Measurements from ENCODE around the gene SMIM29. TPM values are rescaled to one million over a fixed set of nuclear protein-coding genes. Genes with fewer than 3 reads are reported as not detected.
A peak's percentile ranks its signal among the peaks of the same experiment; 100 is the strongest.

The SMIM29 gene
- total and polyA plus RNA-seq, 2 donors (not counting 1 experiment from before 2014, with no cell fraction given) = 43.6 to 106 TPM

- H3K9ac ChIP-seq (ENCODE audit: low read length) = no peak overlapping the region
- peaks cover 0 to 2% (median 0%) of the 10 kb centered on the region in 3 donors for H3K9me3 ChIP-seq (ENCODE audit: control extremely low read depth in 1 of 3, control insufficient read depth in 2 of 3, insufficient read depth in 1 of 3, low read length in 2 of 3)
- no peak for ATAC-seq (ENCODE audit: low read depth)
- WGBS (ENCODE audit: insufficient coverage) = 80% methylated on average over 5 of the region's 15 CpGs
- intact Hi-C loops (cut with micrococcal nuclease) = no loop called here
- ChIA-PET CTCF (interaction anchor here (0.6 to 2.9 kb wide), 5 partner anchors 10 to 188 kb away, joined by 3 to 20 read pairs (median 4); partner anchors contain the start of gene HMGA1), POLR2A (interaction anchor here (0.7 to 1.5 kb wide), 2 partner anchors 10 to 17 kb away, joined by 6 to 21 read pairs; partner anchors contain the start of gene HMGA1)
- TF ChIP-seq EZH2 (IDR thresholded peaks at IDR 0.05; ENCODE audit: borderline replicate concordance, insufficient read depth, low read depth, low read length, poor library complexity, severe bottlenecking) (no peak), CTCF (IDR thresholded peaks at IDR 0.05) (no peak)
- H3K27me3 ChIP-seq (replicated peaks in 1 of 4; ENCODE audit: control extremely low read depth in 1 of 4, control insufficient read depth in 3 of 4, insufficient read depth in 4 of 4, low read length in 3 of 4) = no peaks in the 10 kb centered on the region
- peak; percentile 62 for DNase-seq
- H3K27ac ChIP-seq (ENCODE audit: low read length in 2 of 2) = peak overlapping the region; percentile 70 to 71
- H2AFZ ChIP-seq (ENCODE audit: insufficient read depth, low read depth, low read length, poor library complexity, severe bottlenecking) = no peak overlapping the region
- no peaks in the 10 kb centered on the region for H4K20me1 ChIP-seq (ENCODE audit: control insufficient read depth, insufficient read depth, low read length, poor library complexity, severe bottlenecking)
- Mint-ChIP-seq H3K4me1 (peaks cover 41% of the 10 kb centered on the region), H3K27ac (peak overlapping the region; percentile 89), H3K9me3 (ENCODE audit: insufficient read depth) (no peaks in the 10 kb centered on the region), H3K4me3 (peak overlapping the region; percentile 55), H3K27me3 (no peaks in the 10 kb centered on the region)
- H3K4me1 ChIP-seq (ENCODE audit: control insufficient read depth in 2 of 2, insufficient read depth in 2 of 2, low read length in 2 of 2) = peaks cover 30 to 38% of the 10 kb centered on the region in 2 donors
- no peaks in the 10 kb centered on the region for H3K79me2 ChIP-seq (ENCODE audit: control insufficient read depth, insufficient read depth, low read length)
- H3K36me3 ChIP-seq (replicated peaks in 1 of 2; ENCODE audit: control extremely low read depth in 1 of 2, control insufficient read depth in 1 of 2, extremely low read depth in 1 of 2, insufficient read depth in 2 of 2, low read length in 1 of 2) = no peaks in the 10 kb centered on the region
- H3K4me3 ChIP-seq (ENCODE audit: control extremely low read depth in 1 of 5, extremely low read depth in 1 of 5, insufficient read depth in 1 of 5, low read depth in 2 of 5, low read length in 4 of 5) = no peak overlapping the region
- peak overlapping the region; percentile 48 for H3K4me2 ChIP-seq (replicated peaks; ENCODE audit: low read depth, low read length, poor library complexity, severe bottlenecking)
Observed at GRCh38 chr6:34226731-34227586, 21.8 kb downstream of the SMIM29 start.

DNA sequence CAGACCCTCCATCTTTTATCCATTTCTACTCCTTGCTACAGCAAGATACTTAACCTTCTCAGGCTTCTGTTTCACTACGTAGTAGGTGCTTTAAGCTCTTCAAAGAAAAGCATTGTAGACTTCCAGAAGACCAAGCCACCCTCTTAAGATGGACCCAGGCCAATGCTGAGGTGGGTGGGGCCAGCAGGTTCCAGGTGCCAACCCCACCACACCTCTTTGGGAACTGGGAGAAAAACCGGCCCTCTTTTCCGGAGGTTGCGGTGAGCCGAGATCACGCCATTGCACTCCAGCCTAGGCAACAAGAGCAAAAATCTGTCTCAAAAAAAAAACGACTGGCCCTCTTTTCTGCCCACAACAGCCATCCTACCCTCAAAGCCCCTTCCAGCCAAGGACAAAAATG is 22.7 kb downstream of the SMIM29 start:
- H3K4me3 ChIP-seq (ENCODE audit: control extremely low read depth in 1 of 5, extremely low read depth in 1 of 5, insufficient read depth in 1 of 5, low read depth in 2 of 5, low read length in 4 of 5) = no peak overlapping the region
- H4K20me1 ChIP-seq (ENCODE audit: control insufficient read depth, insufficient read depth, low read length, poor library complexity, severe bottlenecking) = no peaks in the 10 kb centered on the region
- H3K27me3 ChIP-seq (replicated peaks in 1 of 4; ENCODE audit: control extremely low read depth in 1 of 4, control insufficient read depth in 3 of 4, insufficient read depth in 4 of 4, low read length in 3 of 4) = no peaks in the 10 kb centered on the region
- H3K79me2 ChIP-seq (ENCODE audit: control insufficient read depth, insufficient read depth, low read length) = no peaks in the 10 kb centered on the region
- H3K4me2 ChIP-seq (replicated peaks; ENCODE audit: low read depth, low read length, poor library complexity, severe bottlenecking) = no peak overlapping the region
- H2AFZ ChIP-seq (ENCODE audit: insufficient read depth, low read depth, low read length, poor library complexity, severe bottlenecking) = no peak overlapping the region
- Mint-ChIP-seq H3K27ac (peak overlapping the region; percentile 47), H3K4me1 (peaks cover 41% of the 10 kb centered on the region), H3K27me3 (no peaks in the 10 kb centered on the region), H3K4me3 (peak overlapping the region; percentile 13), H3K9me3 (ENCODE audit: insufficient read depth) (no peaks in the 10 kb centered on the region)
- H3K36me3 ChIP-seq (replicated peaks in 1 of 2; ENCODE audit: control extremely low read depth in 1 of 2, control insufficient read depth in 1 of 2, extremely low read depth in 1 of 2, insufficient read depth in 2 of 2, low read length in 1 of 2) = no peaks in the 10 kb centered on the region
- peaks cover 0 to 2% (median 0%) of the 10 kb centered on the region in 3 donors for H3K9me3 ChIP-seq (ENCODE audit: control extremely low read depth in 1 of 3, control insufficient read depth in 2 of 3, insufficient read depth in 1 of 3, low read length in 2 of 3)
- peaks cover 30 to 38% of the 10 kb centered on the region in 2 donors for H3K4me1 ChIP-seq (ENCODE audit: control insufficient read depth in 2 of 2, insufficient read depth in 2 of 2, low read length in 2 of 2)
- TF ChIP-seq EZH2 (IDR thresholded peaks at IDR 0.05; ENCODE audit: borderline replicate concordance, insufficient read depth, low read depth, low read length, poor library complexity, severe bottlenecking) (no peak), CTCF (IDR thresholded peaks at IDR 0.05) (no peak)
- DNase-seq (no peak), ATAC-seq (ENCODE audit: low read depth) (no peak)
- intact Hi-C loops (cut with micrococcal nuclease) = no loop called here
- H3K27ac ChIP-seq (ENCODE audit: low read length in 2 of 2) = peak overlapping the region in 1 of 2 donors; percentile 45
- ChIA-PET CTCF (interaction anchor here (2.9 kb wide), 1 partner anchor 30 kb away, joined by 20 read pairs; no protein-coding TSS in a partner anchor), POLR2A (interaction anchor here (0.7 kb wide), 1 partner anchor 25 kb away, joined by 3 read pairs; no protein-coding TSS in a partner anchor)
- H3K9ac ChIP-seq (ENCODE audit: low read length) = no peak overlapping the region
- WGBS (ENCODE audit: insufficient coverage) = 77% methylated on average over 5 of the region's 7 CpGs
